Measurements from ENCODE around the gene SDC1. TPM values are rescaled to one million over a fixed set of nuclear protein-coding genes. Genes with fewer than 3 reads are reported as not detected.
"Not testable (repeated sequence)": the region's sequence is repeated elsewhere in the genome, so short reads cannot be mapped to it uniquely, and the experiment has no call there.

SDC1 gene
- total RNA-seq, 1 experiment from 2014 or later, result 11.5 TPM

DNA sequence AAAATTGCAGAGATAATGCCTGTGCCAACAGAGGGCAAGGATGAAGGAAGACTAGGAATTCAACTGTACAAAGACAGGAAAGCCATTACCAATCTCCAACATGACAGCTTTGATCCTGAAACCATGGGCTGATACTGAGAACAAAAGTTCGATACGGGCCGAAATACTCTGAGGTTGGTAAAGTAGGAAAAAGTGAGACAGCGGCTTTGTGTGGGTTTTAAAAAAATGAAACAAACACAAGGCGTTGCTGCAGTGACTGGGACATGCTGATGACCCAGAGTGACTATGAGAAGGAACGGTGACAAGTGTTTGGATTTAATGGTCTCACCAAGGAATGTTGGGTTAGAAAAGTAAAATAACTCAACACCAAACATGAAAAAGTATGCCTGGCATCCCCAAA, 24.2 kb upstream of the SDC1 start:
- H3K36me3 ChIP-seq (ENCODE audit: insufficient read depth, low read length), result peaks cover 62% of the 10 kb centered on the region
- H3K4me3 ChIP-seq (ENCODE audit: low read length), result no peak overlapping the region
- no peaks in the 10 kb centered on the region for H3K9me3 ChIP-seq (ENCODE audit: low read length)
- H3K4me2 ChIP-seq (ENCODE audit: low read depth, low read length, poor library complexity, severe bottlenecking), result no peak overlapping the region
- no peak overlapping the region for H3K9ac ChIP-seq (ENCODE audit: low read length)
- no peak for DNase-seq
- no peaks in the 10 kb centered on the region for H4K20me1 ChIP-seq (ENCODE audit: insufficient read depth, low read depth, low read length)
- no peak overlapping the region for H2AFZ ChIP-seq (ENCODE audit: low read length)
- no peak overlapping the region for H3K27ac ChIP-seq (ENCODE audit: low read length)
- H3K4me1 ChIP-seq (ENCODE audit: low read length), result no peaks in the 10 kb centered on the region
- no peaks in the 10 kb centered on the region for H3K79me2 ChIP-seq (ENCODE audit: low read length)
- no peaks in the 10 kb centered on the region for H3K27me3 ChIP-seq (ENCODE audit: low read length)
- H3K9me2 ChIP-seq (replicated peaks; ENCODE audit: insufficient read depth, low read length), result no peaks in the 10 kb centered on the region

DNA sequence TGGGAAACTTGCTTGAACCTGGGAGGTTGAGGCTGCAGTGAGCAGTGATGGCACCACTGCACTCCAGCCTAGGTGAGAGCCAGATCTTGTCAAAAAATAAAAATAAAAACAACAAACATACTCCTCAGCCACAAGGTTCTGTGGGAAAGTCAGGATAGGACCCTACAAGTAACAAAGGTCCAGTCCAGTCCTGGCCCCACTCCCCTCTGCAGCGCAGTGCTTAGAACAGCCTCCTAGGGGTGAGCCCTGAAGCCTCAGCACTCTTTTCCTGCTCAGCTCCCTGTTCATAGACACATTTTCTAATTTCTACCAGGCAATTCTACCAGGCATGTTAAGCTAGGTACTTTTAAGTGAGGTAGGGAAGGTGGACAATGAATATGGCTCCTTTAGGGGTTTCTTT, 22.2 kb upstream of the SDC1 start:
- H3K9me2 ChIP-seq (replicated peaks; ENCODE audit: insufficient read depth, low read length), result no peaks in the 10 kb centered on the region
- no peaks in the 10 kb centered on the region for H4K20me1 ChIP-seq (ENCODE audit: insufficient read depth, low read depth, low read length)
- H2AFZ ChIP-seq (ENCODE audit: low read length), result no peak overlapping the region
- H3K36me3 ChIP-seq (ENCODE audit: insufficient read depth, low read length), result peaks cover 41% of the 10 kb centered on the region
- no peaks in the 10 kb centered on the region for H3K9me3 ChIP-seq (ENCODE audit: low read length)
- no peak overlapping the region for H3K27ac ChIP-seq (ENCODE audit: low read length)
- no peak overlapping the region for H3K4me3 ChIP-seq (ENCODE audit: low read length)
- no peaks in the 10 kb centered on the region for H3K4me1 ChIP-seq (ENCODE audit: low read length)
- H3K27me3 ChIP-seq (ENCODE audit: low read length), result no peaks in the 10 kb centered on the region
- DNase-seq, result no peak
- no peaks in the 10 kb centered on the region for H3K79me2 ChIP-seq (ENCODE audit: low read length)
- no peak overlapping the region for H3K4me2 ChIP-seq (ENCODE audit: low read depth, low read length, poor library complexity, severe bottlenecking)
- no peak overlapping the region for H3K9ac ChIP-seq (ENCODE audit: low read length)

DNA sequence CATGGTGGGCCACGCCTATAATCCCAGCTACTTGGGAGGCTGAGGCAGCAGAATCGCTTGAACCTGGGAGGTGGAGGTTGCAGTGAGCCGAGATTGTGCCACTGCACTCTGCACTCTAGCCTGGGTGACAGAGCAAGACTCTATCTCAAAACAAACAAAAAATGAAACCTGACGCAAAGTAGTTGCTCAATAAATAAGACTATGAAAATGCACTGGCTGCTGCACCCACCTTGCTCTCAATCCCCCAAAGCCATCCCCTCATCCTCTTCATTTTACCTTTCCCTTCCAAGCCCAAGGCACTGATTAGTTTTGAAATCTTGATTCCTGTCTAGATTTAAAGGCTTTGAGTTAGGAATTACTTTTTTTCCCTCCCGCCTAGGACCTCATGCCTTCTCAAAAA, 18.7 kb upstream of the SDC1 start:
- not testable (repeated sequence) for H3K27me3 ChIP-seq (ENCODE audit: low read length); H3K79me2 ChIP-seq (ENCODE audit: low read length); H3K4me2 ChIP-seq (ENCODE audit: low read depth, low read length, poor library complexity, severe bottlenecking)

DNA sequence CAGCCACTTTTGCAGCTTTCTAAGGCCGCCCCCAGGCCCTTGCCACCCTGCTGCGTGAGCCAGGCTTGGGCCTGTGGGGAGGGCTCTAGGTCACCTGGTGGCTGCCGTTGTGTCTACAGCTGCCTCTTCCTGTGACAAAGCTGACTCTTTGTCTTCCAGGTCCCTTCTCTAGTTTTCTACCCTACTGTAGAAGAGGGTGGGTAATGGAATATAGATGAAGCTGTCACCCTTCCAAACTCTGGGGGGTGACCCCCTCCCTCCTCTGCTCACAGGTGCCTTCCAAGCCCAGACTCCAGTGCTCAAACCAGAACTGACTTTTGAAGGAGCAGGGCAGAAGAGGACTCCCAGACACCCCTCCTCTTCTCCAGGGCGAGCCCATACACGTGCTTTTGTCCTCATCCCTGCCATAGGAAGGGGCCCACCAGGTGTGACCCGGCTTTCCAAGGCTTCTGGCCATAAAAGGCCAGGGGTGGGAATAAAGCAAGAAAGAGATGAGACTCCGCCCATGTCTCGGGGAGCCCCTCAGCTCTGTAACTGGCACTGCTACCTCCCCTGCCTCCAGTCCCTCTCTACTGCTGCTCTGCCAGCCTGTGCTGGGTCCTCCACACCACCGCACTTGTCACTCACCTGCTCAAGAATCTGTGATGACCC, 17.9 kb upstream of the SDC1 start:
- H2AFZ ChIP-seq (ENCODE audit: low read length), result no peak overlapping the region
- H3K4me2 ChIP-seq (ENCODE audit: low read depth, low read length, poor library complexity, severe bottlenecking), result no peak overlapping the region
- H3K9ac ChIP-seq (ENCODE audit: low read length), result no peak overlapping the region
- no peaks in the 10 kb centered on the region for H4K20me1 ChIP-seq (ENCODE audit: insufficient read depth, low read depth, low read length)
- H3K27ac ChIP-seq (ENCODE audit: low read length), result no peak overlapping the region
- no peak for DNase-seq
- no peaks in the 10 kb centered on the region for H3K79me2 ChIP-seq (ENCODE audit: low read length)
- no peaks in the 10 kb centered on the region for H3K9me3 ChIP-seq (ENCODE audit: low read length)
- H3K4me1 ChIP-seq (ENCODE audit: low read length), result no peaks in the 10 kb centered on the region
- H3K9me2 ChIP-seq (replicated peaks; ENCODE audit: insufficient read depth, low read length), result no peaks in the 10 kb centered on the region
- H3K36me3 ChIP-seq (ENCODE audit: insufficient read depth, low read length), result no peaks in the 10 kb centered on the region
- no peak overlapping the region for H3K4me3 ChIP-seq (ENCODE audit: low read length)
- H3K27me3 ChIP-seq (ENCODE audit: low read length), result no peaks in the 10 kb centered on the region

More for the DNA sequence above, 18.7 kb upstream of the SDC1 start:
- not testable (repeated sequence) for H3K4me1 ChIP-seq (ENCODE audit: low read length); H3K4me3 ChIP-seq (ENCODE audit: low read length); H3K9ac ChIP-seq (ENCODE audit: low read length); H3K9me2 ChIP-seq (replicated peaks; ENCODE audit: insufficient read depth, low read length); DNase-seq; H3K9me3 ChIP-seq (ENCODE audit: low read length); H3K36me3 ChIP-seq (ENCODE audit: insufficient read depth, low read length); H2AFZ ChIP-seq (ENCODE audit: low read length); H3K27ac ChIP-seq (ENCODE audit: low read length); H4K20me1 ChIP-seq (ENCODE audit: insufficient read depth, low read depth, low read length)

DNA sequence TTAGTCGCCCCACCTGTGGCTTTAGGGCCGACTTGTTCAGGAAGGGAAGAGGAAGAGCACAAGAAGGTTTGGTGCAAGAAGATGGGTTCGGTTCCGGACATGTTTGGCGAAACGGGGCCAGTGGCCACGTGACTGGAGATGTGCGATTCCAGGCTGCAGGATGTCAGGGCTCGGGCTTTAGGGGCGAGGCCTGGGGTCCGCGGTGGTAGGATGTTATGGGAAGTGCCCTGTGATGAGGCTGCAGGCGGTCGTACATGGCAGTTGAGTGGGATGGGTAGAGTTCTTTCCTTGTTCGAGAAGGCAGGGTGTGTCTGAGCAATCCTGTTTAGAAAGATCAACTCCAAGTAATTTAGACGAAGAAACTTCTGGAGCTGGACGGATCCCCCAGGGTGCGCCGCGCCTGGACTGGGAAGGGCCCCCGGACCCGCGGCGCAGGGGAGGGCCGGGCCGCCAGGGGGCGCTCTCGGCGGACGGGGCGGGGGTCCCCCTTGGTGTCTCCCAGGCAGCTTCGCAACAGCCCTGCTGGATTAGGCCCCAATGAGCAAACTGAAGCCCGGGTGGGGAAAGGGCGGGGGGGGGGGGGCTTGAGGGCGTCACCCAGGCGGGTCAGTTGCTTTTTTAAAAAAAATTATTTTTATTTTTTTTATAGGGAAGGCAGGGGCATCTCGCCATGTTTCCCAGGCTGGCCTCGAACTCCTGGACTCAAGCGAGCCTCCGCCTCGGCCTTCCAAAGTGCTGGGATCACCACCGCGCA, 17.2 kb upstream of the SDC1 start:
- no peak for DNase-seq
- H3K79me2 ChIP-seq (ENCODE audit: low read length), result no peaks in the 10 kb centered on the region
- no peak overlapping the region for H3K4me2 ChIP-seq (ENCODE audit: low read depth, low read length, poor library complexity, severe bottlenecking)
- no peaks in the 10 kb centered on the region for H3K27me3 ChIP-seq (ENCODE audit: low read length)
- no peaks in the 10 kb centered on the region for H3K9me2 ChIP-seq (replicated peaks; ENCODE audit: insufficient read depth, low read length)
- H2AFZ ChIP-seq (ENCODE audit: low read length), result no peak overlapping the region
- no peaks in the 10 kb centered on the region for H3K9me3 ChIP-seq (ENCODE audit: low read length)
- no peaks in the 10 kb centered on the region for H4K20me1 ChIP-seq (ENCODE audit: insufficient read depth, low read depth, low read length)
- no peaks in the 10 kb centered on the region for H3K36me3 ChIP-seq (ENCODE audit: insufficient read depth, low read length)
- H3K27ac ChIP-seq (ENCODE audit: low read length), result no peak overlapping the region
- no peak overlapping the region for H3K9ac ChIP-seq (ENCODE audit: low read length)
- no peak overlapping the region for H3K4me3 ChIP-seq (ENCODE audit: low read length)
- no peaks in the 10 kb centered on the region for H3K4me1 ChIP-seq (ENCODE audit: low read length)

DNA sequence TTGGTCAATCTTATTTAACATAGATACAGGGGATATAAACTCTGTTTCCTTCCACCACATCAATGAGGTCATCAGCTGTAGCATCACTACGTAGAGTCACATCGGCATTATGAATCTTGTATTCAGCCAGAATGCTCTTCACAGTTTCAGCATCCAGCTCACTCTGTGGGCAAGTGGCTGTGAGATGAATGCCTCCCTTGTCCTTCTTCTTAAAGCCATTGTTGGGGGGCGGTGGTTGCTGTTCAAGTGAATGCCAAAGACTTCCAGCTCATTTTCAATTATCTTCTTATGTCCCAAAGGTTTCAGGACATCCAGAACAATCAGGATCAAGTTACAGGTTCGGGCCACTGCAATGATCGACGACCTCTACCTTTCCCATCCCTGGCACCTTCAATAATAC, 15.4 kb upstream of the SDC1 start:
- H3K4me3 ChIP-seq (ENCODE audit: low read length); H2AFZ ChIP-seq (ENCODE audit: low read length); H4K20me1 ChIP-seq (ENCODE audit: insufficient read depth, low read depth, low read length); H3K9me2 ChIP-seq (replicated peaks; ENCODE audit: insufficient read depth, low read length); H3K4me2 ChIP-seq (ENCODE audit: low read depth, low read length, poor library complexity, severe bottlenecking); H3K27me3 ChIP-seq (ENCODE audit: low read length); H3K9me3 ChIP-seq (ENCODE audit: low read length); DNase-seq; H3K9ac ChIP-seq (ENCODE audit: low read length); H3K4me1 ChIP-seq (ENCODE audit: low read length); H3K79me2 ChIP-seq (ENCODE audit: low read length); H3K27ac ChIP-seq (ENCODE audit: low read length); H3K36me3 ChIP-seq (ENCODE audit: insufficient read depth, low read length): not testable (repeated sequence)

DNA sequence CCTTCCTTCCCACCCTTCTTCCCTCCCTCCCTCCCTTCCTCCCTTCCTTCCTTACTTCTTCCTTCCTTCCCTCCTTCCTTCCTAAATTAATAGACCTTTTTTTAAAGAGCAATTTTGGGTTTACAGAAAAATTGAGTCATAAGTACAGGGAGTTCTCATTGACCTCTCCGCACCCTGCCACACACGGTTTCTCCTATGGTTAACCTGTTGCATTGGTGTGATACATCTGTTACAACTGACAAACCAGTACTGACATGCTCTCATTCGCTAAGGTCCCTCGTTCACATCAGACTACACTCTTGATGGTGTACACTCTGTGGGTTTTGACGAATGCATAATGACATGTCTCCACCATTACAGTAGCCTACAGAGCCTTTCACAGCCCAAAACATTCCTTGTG, 11.6 kb upstream of the SDC1 start:
- no peak overlapping the region for H2AFZ ChIP-seq (ENCODE audit: low read length)

DNA sequence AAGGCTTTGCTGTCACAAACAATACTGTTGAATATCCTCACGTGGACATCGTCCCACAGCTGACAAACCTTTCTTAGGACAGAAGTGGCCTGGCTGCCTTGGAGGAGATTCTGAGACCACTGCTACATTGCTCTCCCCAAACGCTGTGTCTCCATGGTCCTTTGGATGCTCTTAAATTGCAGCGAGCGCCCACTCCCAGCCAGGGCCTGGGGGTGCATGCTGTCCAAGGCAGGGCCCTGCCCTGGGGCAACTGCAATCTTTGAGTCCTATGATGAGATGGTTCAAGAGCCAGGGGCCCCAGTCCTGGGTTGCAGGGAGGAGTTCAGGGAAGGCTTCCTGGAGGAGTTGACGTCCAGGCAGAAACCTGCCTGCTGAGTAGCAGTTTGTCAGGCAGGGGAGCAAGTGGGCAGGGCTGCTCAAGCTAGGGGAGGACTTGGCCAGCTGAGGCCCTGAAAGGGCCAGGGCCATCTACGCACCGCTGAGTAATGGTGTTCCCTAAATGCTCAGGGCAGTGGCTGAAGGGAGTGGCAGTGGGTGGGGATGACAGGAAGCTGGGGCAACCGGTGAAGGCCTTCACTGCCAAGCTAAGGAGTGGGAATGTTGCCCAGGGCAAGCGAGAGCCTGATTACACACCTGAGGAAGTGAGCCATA, 10.8 kb upstream of the SDC1 start:
- Histone ChIP-seq H3K27ac (ENCODE audit: low read length) (no peak overlapping the region), H2AFZ (ENCODE audit: low read length) (no peak overlapping the region), H3K4me2 (ENCODE audit: low read depth, low read length, poor library complexity, severe bottlenecking) (no peak overlapping the region), H3K79me2 (ENCODE audit: low read length) (no peaks in the 10 kb centered on the region), H3K9me3 (ENCODE audit: low read length) (no peaks in the 10 kb centered on the region), H3K4me1 (ENCODE audit: low read length) (no peaks in the 10 kb centered on the region), H3K36me3 (ENCODE audit: insufficient read depth, low read length) (no peaks in the 10 kb centered on the region), H3K9me2 (replicated peaks; ENCODE audit: insufficient read depth, low read length) (no peaks in the 10 kb centered on the region), H4K20me1 (ENCODE audit: insufficient read depth, low read depth, low read length) (no peaks in the 10 kb centered on the region), H3K27me3 (ENCODE audit: low read length) (no peaks in the 10 kb centered on the region), H3K4me3 (ENCODE audit: low read length) (no peak overlapping the region), H3K9ac (ENCODE audit: low read length) (no peak overlapping the region)
- no peak for DNase-seq

More for the DNA sequence above, 11.6 kb upstream of the SDC1 start:
- Histone ChIP-seq H3K9me2 (replicated peaks; ENCODE audit: insufficient read depth, low read length) (no peaks in the 10 kb centered on the region), H3K9ac (ENCODE audit: low read length) (no peak overlapping the region), H3K36me3 (ENCODE audit: insufficient read depth, low read length) (no peaks in the 10 kb centered on the region), H3K27me3 (ENCODE audit: low read length) (no peaks in the 10 kb centered on the region), H3K79me2 (ENCODE audit: low read length) (no peaks in the 10 kb centered on the region), H3K4me2 (ENCODE audit: low read depth, low read length, poor library complexity, severe bottlenecking) (no peak overlapping the region), H3K27ac (ENCODE audit: low read length) (no peak overlapping the region), H3K4me1 (ENCODE audit: low read length) (no peaks in the 10 kb centered on the region), H3K9me3 (ENCODE audit: low read length) (no peaks in the 10 kb centered on the region), H3K4me3 (ENCODE audit: low read length) (no peak overlapping the region), H4K20me1 (ENCODE audit: insufficient read depth, low read depth, low read length) (no peaks in the 10 kb centered on the region)
- no peak for DNase-seq

Measured in Karpas-422 (cell line).